ENCODE data around the gene TEX19. TPM values are rescaled to one million over a fixed set of nuclear protein-coding genes. Genes with fewer than 3 reads are reported as not detected.

TEX19 gene
- total RNA-seq, 2 experiments from 2014 or later: 2.0 to 3.4 TPM

DNA sequence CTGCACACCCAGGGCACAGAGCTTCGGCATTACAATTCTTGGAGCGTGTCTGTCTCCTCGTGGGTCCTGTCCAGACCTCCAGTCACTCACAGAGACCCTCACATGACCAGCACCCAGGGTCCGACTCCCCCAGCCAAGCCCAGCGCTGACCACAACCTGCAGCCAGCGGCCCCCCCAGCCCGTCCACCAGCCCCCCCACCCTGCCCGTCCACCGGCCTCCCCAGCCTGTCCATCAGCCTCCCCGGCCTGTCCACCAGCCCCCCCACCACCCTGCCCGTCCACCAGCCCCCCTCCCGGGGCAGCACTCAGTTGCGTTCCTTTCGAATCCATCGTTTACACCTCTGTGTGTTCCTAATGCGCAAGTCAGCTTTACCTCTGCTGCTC is 31.3 kb upstream of the TEX19 start:
- POLR2A ChIA-PET: no interaction called here
- Histone ChIP-seq H2AFZ (ENCODE audit: low read length) (no peak overlapping the region), H3K36me3 (ENCODE audit: insufficient read depth, low read length) (no peaks in the 10 kb centered on the region), H3K27ac (ENCODE audit: low read depth, low read length, poor library complexity, severe bottlenecking) (no peak overlapping the region), H3K4me2 (ENCODE audit: low read length) (no peak overlapping the region), H3K9me3 (ENCODE audit: low read length) (no peaks in the 10 kb centered on the region), H3K79me2 (ENCODE audit: insufficient read depth, low read depth, low read length) (no peaks in the 10 kb centered on the region), H3K4me1 (ENCODE audit: insufficient read depth, low read length, poor library complexity, severe bottlenecking) (peaks cover 6% of the 10 kb centered on the region), H3K9me2 (ENCODE audit: insufficient read depth, low read length) (no peaks in the 10 kb centered on the region), H3K4me3 (ENCODE audit: low read depth, low read length, poor library complexity, severe bottlenecking) (no peak overlapping the region), H4K20me1 (ENCODE audit: insufficient read depth, low read length) (no peaks in the 10 kb centered on the region)
- DNase-seq (ENCODE audit: low spot score): no peak
- CTCF ChIA-PET (ENCODE audit: unreplicated experiment): no interaction called here
- TF ChIP-seq, protein P1, sequence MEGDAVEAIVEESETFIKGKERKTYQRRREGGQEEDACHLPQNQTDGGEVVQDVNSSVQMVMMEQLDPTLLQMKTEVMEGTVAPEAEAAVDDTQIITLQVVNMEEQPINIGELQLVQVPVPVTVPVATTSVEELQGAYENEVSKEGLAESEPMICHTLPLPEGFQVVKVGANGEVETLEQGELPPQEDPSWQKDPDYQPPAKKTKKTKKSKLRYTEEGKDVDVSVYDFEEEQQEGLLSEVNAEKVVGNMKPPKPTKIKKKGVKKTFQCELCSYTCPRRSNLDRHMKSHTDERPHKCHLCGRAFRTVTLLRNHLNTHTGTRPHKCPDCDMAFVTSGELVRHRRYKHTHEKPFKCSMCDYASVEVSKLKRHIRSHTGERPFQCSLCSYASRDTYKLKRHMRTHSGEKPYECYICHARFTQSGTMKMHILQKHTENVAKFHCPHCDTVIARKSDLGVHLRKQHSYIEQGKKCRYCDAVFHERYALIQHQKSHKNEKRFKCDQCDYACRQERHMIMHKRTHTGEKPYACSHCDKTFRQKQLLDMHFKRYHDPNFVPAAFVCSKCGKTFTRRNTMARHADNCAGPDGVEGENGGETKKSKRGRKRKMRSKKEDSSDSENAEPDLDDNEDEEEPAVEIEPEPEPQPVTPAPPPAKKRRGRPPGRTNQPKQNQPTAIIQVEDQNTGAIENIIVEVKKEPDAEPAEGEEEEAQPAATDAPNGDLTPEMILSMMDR (conservative IDR thresholded peaks at IDR 0.05; ENCODE audit: low read length): no peak
- no peak for TF ChIP-seq EZH2phosphoT487 (IDR thresholded peaks at IDR 0.05; ENCODE audit: borderline replicate concordance, low read depth, low read length)
- BruUV-seq (replicated peaks): no TSS peak
- intact Hi-C loops (cut with micrococcal nuclease; ENCODE audit: unreplicated experiment): no loop called here

DNA sequence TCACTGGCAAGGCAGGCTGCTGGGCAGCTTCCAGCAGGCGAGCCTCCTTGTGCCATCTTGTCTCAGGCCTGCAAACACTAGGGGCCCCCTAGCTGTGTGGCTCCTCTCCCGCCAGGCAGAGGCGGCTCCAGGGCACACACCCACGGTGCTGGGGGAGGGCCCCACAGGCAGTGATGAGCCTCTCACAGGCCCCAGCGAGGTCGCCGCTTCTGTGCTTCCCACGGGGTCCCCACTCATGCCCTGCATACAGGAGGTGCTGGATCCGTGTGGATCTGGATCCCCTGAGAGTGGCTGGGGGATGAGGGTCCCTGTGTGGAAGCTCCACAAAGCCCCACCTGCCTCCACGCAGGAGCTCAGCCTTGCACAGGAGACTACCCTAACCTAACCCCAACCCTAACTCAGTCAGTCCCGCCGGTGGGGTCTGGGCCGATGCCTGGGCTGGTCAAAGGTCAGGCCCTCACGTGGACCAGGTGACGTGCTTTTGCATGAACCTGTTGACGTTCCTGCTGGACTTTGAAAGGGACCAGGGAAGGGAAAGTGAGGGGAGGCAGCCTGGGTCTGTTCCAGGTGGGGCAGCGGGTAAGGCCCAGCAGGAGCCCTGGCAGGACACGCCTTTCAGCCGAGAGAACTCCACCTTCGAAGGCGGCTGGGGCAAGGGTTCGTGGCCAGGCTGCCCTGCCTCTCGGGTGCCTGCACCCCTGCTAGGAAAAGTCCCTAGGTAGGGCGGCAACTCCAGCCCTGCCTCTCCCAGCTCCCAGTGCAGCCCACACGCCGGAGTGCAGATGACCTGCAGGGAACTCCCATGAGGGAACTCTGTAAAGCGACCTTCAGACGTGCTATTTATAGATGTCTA is 30.7 kb upstream of the TEX19 start:
- Histone ChIP-seq H3K36me3 (ENCODE audit: insufficient read depth, low read length) (no peaks in the 10 kb centered on the region), H3K9me2 (ENCODE audit: insufficient read depth, low read length) (no peaks in the 10 kb centered on the region), H4K20me1 (ENCODE audit: insufficient read depth, low read length) (no peaks in the 10 kb centered on the region), H2AFZ (ENCODE audit: low read length) (no peak overlapping the region), H3K4me3 (ENCODE audit: low read depth, low read length, poor library complexity, severe bottlenecking) (no peak overlapping the region), H3K9me3 (ENCODE audit: low read length) (no peaks in the 10 kb centered on the region), H3K27ac (ENCODE audit: low read depth, low read length, poor library complexity, severe bottlenecking) (no peak overlapping the region), H3K4me2 (ENCODE audit: low read length) (no peak overlapping the region), H3K4me1 (ENCODE audit: insufficient read depth, low read length, poor library complexity, severe bottlenecking) (peaks cover 6% of the 10 kb centered on the region), H3K79me2 (ENCODE audit: insufficient read depth, low read depth, low read length) (no peaks in the 10 kb centered on the region)
- BruUV-seq (replicated peaks): no TSS peak
- no peak for DNase-seq (ENCODE audit: low spot score)
- ChIA-PET POLR2A (no interaction called here), CTCF (ENCODE audit: unreplicated experiment) (no interaction called here)
- TF ChIP-seq, protein P1 (conservative IDR thresholded peaks at IDR 0.05; ENCODE audit: low read length): no peak
- TF ChIP-seq EZH2phosphoT487 (IDR thresholded peaks at IDR 0.05; ENCODE audit: borderline replicate concordance, low read depth, low read length): no peak
- intact Hi-C loops (cut with micrococcal nuclease; ENCODE audit: unreplicated experiment): no loop called here

DNA sequence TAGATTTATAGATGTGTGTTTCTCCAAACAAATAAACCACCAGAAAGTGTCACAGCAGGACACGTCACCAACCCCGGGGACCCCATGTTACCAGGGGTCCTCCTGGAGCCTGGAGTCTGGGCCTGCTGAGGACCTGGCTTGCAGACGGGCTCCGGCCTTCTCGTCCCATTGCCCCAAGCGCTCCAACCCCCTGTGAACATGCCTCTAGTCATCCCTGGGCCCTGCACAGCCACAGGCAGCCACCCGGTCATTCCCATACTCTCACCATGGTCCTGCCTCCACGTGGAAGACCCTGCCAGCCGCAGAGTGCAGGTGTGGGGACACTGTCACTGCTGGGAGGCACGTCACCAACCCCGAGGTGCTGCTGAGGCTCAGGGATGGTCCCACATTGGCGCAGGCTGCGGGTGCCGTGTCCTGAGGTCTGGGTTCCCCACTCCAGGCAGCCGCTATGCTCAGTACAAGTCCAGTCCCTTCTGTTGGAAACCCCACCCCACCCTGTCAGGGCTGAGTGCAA is 30.0 kb upstream of the TEX19 start:
- Histone ChIP-seq H3K4me1 (ENCODE audit: insufficient read depth, low read length, poor library complexity, severe bottlenecking) (peaks cover 6% of the 10 kb centered on the region), H3K4me2 (ENCODE audit: low read length) (no peak overlapping the region), H3K27ac (ENCODE audit: low read depth, low read length, poor library complexity, severe bottlenecking) (no peak overlapping the region), H3K79me2 (ENCODE audit: insufficient read depth, low read depth, low read length) (no peaks in the 10 kb centered on the region), H3K4me3 (ENCODE audit: low read depth, low read length, poor library complexity, severe bottlenecking) (no peak overlapping the region), H2AFZ (ENCODE audit: low read length) (no peak overlapping the region), H3K36me3 (ENCODE audit: insufficient read depth, low read length) (no peaks in the 10 kb centered on the region), H3K9me3 (ENCODE audit: low read length) (no peaks in the 10 kb centered on the region), H4K20me1 (ENCODE audit: insufficient read depth, low read length) (no peaks in the 10 kb centered on the region), H3K9me2 (ENCODE audit: insufficient read depth, low read length) (no peaks in the 10 kb centered on the region)
- CTCF ChIA-PET (ENCODE audit: unreplicated experiment): no interaction called here
- TF ChIP-seq EZH2phosphoT487 (IDR thresholded peaks at IDR 0.05; ENCODE audit: borderline replicate concordance, low read depth, low read length): no peak
- TF ChIP-seq, protein P1 (conservative IDR thresholded peaks at IDR 0.05; ENCODE audit: low read length): no peak
- intact Hi-C loops (cut with micrococcal nuclease; ENCODE audit: unreplicated experiment): no loop called here
- POLR2A ChIA-PET: no interaction called here
- DNase-seq (ENCODE audit: low spot score): no peak
- no TSS peak for BruUV-seq (replicated peaks)

Measured in OCI-LY7 (cell line).